Measurements from ENCODE around the gene PLCXD3. TPM values are rescaled to one million over a fixed set of nuclear protein-coding genes. Genes with fewer than 3 reads are reported as not detected.
A peak's percentile ranks its signal among the peaks of the same experiment; 100 is the strongest.

The PLCXD3 gene
- total and polyA plus RNA-seq, 10 of the 15 experiments (the other 5 are each of a cell fraction or from before 2014, with no cell fraction given), result not detected

DNA sequence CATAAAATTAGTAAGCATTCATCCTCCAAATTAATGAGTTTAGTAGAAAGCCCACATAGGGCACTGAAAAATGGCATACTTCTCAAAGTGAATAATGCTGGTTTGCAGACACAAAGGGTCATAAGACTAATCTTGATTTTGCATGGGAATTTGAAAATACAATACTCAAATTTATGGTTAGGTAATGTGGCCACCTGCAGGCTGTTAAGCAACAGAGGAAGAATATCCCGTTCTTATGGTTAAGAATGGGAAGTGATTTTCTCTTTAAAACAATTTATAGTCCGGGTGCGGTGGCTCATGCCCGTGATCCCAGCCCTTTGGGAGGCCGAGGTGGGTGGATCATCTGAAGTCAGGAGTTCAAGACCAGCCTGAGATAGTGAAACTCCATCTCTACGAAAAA is 9.4 kb upstream of the PLCXD3 start:
- ChIA-PET RAD21 (ENCODE audit: unreplicated experiment) (no interaction called here), SMC1A (ENCODE audit: uncharacterized antibody, unreplicated experiment) (no interaction called here), CTCF (no interaction called here), POLR2A (no interaction called here)
- no peaks in the 10 kb centered on the region for H3K36me3 ChIP-seq (ENCODE audit: control insufficient read depth in 2 of 2, insufficient read depth in 2 of 2, low read length in 1 of 2)
- H3K79me2 ChIP-seq (ENCODE audit: control insufficient read depth, insufficient read depth, low read length), result no peaks in the 10 kb centered on the region
- H3K9ac ChIP-seq (ENCODE audit: control insufficient read depth, insufficient read depth, low read length), result no peak overlapping the region
- H2AFZ ChIP-seq (ENCODE audit: control insufficient read depth, low read depth, low read length), result no peak overlapping the region
- H3K4me1 ChIP-seq (ENCODE audit: control insufficient read depth, insufficient read depth, low read length), result no peaks in the 10 kb centered on the region
- H3K9me3 ChIP-seq (replicated peaks; ENCODE audit: control insufficient read depth, insufficient read depth, low read length), result no peaks in the 10 kb centered on the region
- intact Hi-C loops (cut with micrococcal nuclease; ENCODE audit: unreplicated experiment) (loop anchor here (1.0 to 5.0 kb wide), 2 partner anchors 250 to 618 kb away; no protein-coding TSS in a partner anchor), in situ Hi-C loops (cut with MboI) (no loop called here)
- DNase-seq (ENCODE audit: low read depth, low spot score) (no peak), FAIRE-seq (no peak), ATAC-seq (no peak)
- WGBS (ENCODE audit: insufficient coverage, insufficient replicate concordance, low lambda C conversion rate, missing lambda C conversion rate), result 48% methylated on average over 6 of the region's 6 CpGs
- no peaks in the 10 kb centered on the region for H3K27me3 ChIP-seq (replicated peaks in 1 of 2; ENCODE audit: control insufficient read depth in 2 of 2, insufficient read depth in 2 of 2, low read length in 1 of 2)
- no peak overlapping the region for H3K4me2 ChIP-seq (ENCODE audit: control insufficient read depth, insufficient read depth)
- BruUV-seq (replicated peaks), result no TSS peak
- no peak overlapping the region for H3K27ac ChIP-seq (ENCODE audit: control insufficient read depth, insufficient read depth)
- no peak overlapping the region for H3K4me3 ChIP-seq
- TF ChIP-seq, protein P1, sequence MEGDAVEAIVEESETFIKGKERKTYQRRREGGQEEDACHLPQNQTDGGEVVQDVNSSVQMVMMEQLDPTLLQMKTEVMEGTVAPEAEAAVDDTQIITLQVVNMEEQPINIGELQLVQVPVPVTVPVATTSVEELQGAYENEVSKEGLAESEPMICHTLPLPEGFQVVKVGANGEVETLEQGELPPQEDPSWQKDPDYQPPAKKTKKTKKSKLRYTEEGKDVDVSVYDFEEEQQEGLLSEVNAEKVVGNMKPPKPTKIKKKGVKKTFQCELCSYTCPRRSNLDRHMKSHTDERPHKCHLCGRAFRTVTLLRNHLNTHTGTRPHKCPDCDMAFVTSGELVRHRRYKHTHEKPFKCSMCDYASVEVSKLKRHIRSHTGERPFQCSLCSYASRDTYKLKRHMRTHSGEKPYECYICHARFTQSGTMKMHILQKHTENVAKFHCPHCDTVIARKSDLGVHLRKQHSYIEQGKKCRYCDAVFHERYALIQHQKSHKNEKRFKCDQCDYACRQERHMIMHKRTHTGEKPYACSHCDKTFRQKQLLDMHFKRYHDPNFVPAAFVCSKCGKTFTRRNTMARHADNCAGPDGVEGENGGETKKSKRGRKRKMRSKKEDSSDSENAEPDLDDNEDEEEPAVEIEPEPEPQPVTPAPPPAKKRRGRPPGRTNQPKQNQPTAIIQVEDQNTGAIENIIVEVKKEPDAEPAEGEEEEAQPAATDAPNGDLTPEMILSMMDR (IDR thresholded peaks at IDR 0.05 in 2 of 3, conservative IDR thresholded peaks at IDR 0.05 in 1 of 3; ENCODE audit: control insufficient read depth in 2 of 3, extremely low read depth in 1 of 3, insufficient read depth in 1 of 3, low read depth in 3 of 3, low read length in 3 of 3), result peak in 1 of 3 experiments; percentile 19; a peak in 1 of 6 replicates
- no peak for TF ChIP-seq ASH2L (IDR thresholded peaks at IDR 0.05; ENCODE audit: borderline replicate concordance, low read depth)
- TF ChIP-seq RAD21 (IDR thresholded peaks at IDR 0.05; ENCODE audit: insufficient read depth, low read depth, low read length), result peak; percentile 28
- no peaks in the 10 kb centered on the region for H4K20me1 ChIP-seq (ENCODE audit: control insufficient read depth, insufficient read depth)

DNA sequence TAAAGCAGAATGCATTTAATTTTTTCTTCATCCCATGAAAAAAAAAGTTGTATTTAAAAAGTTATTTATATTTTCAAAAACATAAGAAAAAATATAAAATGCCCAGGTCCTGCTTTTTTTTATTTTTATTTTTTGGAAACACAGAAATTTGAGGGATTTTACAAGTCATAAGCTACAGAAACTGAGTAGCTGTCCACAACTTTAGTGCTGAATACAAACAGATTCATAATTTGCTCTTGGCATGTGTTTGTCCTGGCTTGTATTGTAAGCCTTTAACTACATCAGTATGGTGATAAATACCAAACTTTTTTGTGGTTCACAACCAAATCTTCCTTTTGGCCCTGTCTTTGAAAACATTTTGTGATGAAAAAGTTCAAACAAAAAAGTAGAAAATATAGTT is 7.5 kb upstream of the PLCXD3 start:
- Histone ChIP-seq H3K36me3 (ENCODE audit: control insufficient read depth in 2 of 2, insufficient read depth in 2 of 2, low read length in 1 of 2) (no peaks in the 10 kb centered on the region), H3K9me3 (replicated peaks; ENCODE audit: control insufficient read depth, insufficient read depth, low read length) (no peaks in the 10 kb centered on the region), H2AFZ (ENCODE audit: control insufficient read depth, low read depth, low read length) (no peak overlapping the region), H3K4me1 (ENCODE audit: control insufficient read depth, insufficient read depth, low read length) (no peaks in the 10 kb centered on the region), H3K27me3 (replicated peaks in 1 of 2; ENCODE audit: control insufficient read depth in 2 of 2, insufficient read depth in 2 of 2, low read length in 1 of 2) (no peaks in the 10 kb centered on the region), H3K4me2 (ENCODE audit: control insufficient read depth, insufficient read depth) (no peak overlapping the region), H3K79me2 (ENCODE audit: control insufficient read depth, insufficient read depth, low read length) (no peaks in the 10 kb centered on the region), H3K4me3 (no peak overlapping the region), H4K20me1 (ENCODE audit: control insufficient read depth, insufficient read depth) (no peaks in the 10 kb centered on the region), H3K9ac (ENCODE audit: control insufficient read depth, insufficient read depth, low read length) (no peak overlapping the region), H3K27ac (ENCODE audit: control insufficient read depth, insufficient read depth) (no peak overlapping the region)
- ATAC-seq (no peak), DNase-seq (ENCODE audit: low read depth, low spot score) (no peak), FAIRE-seq (no peak)
- RAD21 ChIA-PET (ENCODE audit: unreplicated experiment), result interaction anchor here (1.4 kb wide), 1 partner anchor 160 kb away, joined by 3 read pairs; no protein-coding TSS in a partner anchor
- no TSS peak for BruUV-seq (replicated peaks)
- POLR2A ChIA-PET, result no interaction called here
- SMC1A ChIA-PET (ENCODE audit: uncharacterized antibody, unreplicated experiment), result interaction anchor here (2.1 kb wide), 1 partner anchor 250 kb away, joined by 6 read pairs; no protein-coding TSS in a partner anchor
- CTCF ChIA-PET, result interaction anchor here (0.7 to 3.1 kb wide), 4 partner anchors 9 to 1138 kb away, joined by 3 to 18 read pairs (median 6); no protein-coding TSS in a partner anchor
- in situ Hi-C loops (cut with MboI) (no loop called here), intact Hi-C loops (cut with micrococcal nuclease; ENCODE audit: unreplicated experiment) (no loop called here)
- no peak for TF ChIP-seq HDGF (IDR thresholded peaks at IDR 0.05)
- TF ChIP-seq, protein P2, sequence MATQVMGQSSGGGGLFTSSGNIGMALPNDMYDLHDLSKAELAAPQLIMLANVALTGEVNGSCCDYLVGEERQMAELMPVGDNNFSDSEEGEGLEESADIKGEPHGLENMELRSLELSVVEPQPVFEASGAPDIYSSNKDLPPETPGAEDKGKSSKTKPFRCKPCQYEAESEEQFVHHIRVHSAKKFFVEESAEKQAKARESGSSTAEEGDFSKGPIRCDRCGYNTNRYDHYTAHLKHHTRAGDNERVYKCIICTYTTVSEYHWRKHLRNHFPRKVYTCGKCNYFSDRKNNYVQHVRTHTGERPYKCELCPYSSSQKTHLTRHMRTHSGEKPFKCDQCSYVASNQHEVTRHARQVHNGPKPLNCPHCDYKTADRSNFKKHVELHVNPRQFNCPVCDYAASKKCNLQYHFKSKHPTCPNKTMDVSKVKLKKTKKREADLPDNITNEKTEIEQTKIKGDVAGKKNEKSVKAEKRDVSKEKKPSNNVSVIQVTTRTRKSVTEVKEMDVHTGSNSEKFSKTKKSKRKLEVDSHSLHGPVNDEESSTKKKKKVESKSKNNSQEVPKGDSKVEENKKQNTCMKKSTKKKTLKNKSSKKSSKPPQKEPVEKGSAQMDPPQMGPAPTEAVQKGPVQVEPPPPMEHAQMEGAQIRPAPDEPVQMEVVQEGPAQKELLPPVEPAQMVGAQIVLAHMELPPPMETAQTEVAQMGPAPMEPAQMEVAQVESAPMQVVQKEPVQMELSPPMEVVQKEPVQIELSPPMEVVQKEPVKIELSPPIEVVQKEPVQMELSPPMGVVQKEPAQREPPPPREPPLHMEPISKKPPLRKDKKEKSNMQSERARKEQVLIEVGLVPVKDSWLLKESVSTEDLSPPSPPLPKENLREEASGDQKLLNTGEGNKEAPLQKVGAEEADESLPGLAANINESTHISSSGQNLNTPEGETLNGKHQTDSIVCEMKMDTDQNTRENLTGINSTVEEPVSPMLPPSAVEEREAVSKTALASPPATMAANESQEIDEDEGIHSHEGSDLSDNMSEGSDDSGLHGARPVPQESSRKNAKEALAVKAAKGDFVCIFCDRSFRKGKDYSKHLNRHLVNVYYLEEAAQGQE (IDR thresholded peaks at IDR 0.05; ENCODE audit: low read depth, low read length), result peak; percentile 75
